GM12801 (cell line): ENCODE measurements around the gene HPS1.

Experiments
- CTCF ChIP-seq: IDR thresholded peaks from one replicate; pipeline ENCODE4 v1.5.1; 2011; ENCODE audit warnings: control low read depth; ENCODE audit not compliant: insufficient read length; ENCODE audit errors: extremely low read depth

HPS1 gene

GRCh38 chr10:98419469-98420261 is 27.1 kb downstream of the HPS1 start:
- no peak for TF ChIP-seq CTCF

GRCh38 chr10:98418665-98419468 is 27.9 kb downstream of the HPS1 start:
- no peak for TF ChIP-seq CTCF

- no peak for TF ChIP-seq CTCF
Measured at GRCh38 chr10:98417973-98418664, 28.6 kb downstream of the HPS1 start.

GRCh38 chr10:98417481-98417959 is 29.2 kb downstream of the HPS1 start:
- TF ChIP-seq CTCF, result no peak

GRCh38 chr10:98416606-98417388 is 29.9 kb downstream of the HPS1 start:
- no peak for TF ChIP-seq CTCF

GRCh38 chr10:98415731-98416119 is 31.0 kb downstream of the HPS1 start:
- TF ChIP-seq CTCF, result no peak
